Chondrocyte (in vitro differentiated cells): Measurements from ENCODE around the gene SLC6A11. TPM values are rescaled to one million over a fixed set of nuclear protein-coding genes. Genes with fewer than 3 reads are reported as not detected.

Experiments used
- DNase-seq: peaks from one replicate; pipeline ENCODE4 v3.0.0; 2021; ENCODE audit warnings: mixed read lengths, low spot score
- H3K27ac Mint-ChIP-seq: one replicate; pipeline ENCODE4 v1.8.0; 2021; ENCODE audit warnings: mild to moderate bottlenecking, moderate library complexity, mixed read lengths; ENCODE audit not compliant: unreplicated experiment
- H3K27me3 Mint-ChIP-seq: 2 replicates; pipeline ENCODE4 v1.8.0; 2021; ENCODE audit warnings: low read depth, mixed read lengths
- H3K36me3 Mint-ChIP-seq: 2 replicates; pipeline ENCODE4 v1.8.0; 2021; ENCODE audit warnings: low read depth, mixed read lengths
- H3K4me1 Mint-ChIP-seq: 2 replicates; pipeline ENCODE4 v1.8.0; 2021; ENCODE audit warnings: low read depth, mild to moderate bottlenecking, mixed read lengths
- H3K4me3 Mint-ChIP-seq: one replicate; pipeline ENCODE4 v1.8.0; 2021; ENCODE audit warnings: mild to moderate bottlenecking, moderate library complexity, mixed read lengths; ENCODE audit not compliant: unreplicated experiment
- H3K9me3 Mint-ChIP-seq: 2 replicates; pipeline ENCODE4 v1.8.0; 2021; ENCODE audit warnings: low read depth, mixed read lengths
- CTCF ChIP-seq: fragments of 200-600 bp; sonication (generic); IDR thresholded peaks from 2 replicates; pipeline ENCODE4 v1.5.0; 2021; ENCODE audit warnings: antibody characterized with exemption, mild to moderate bottlenecking, moderate library complexity
- total RNA-seq: library from RNA; stranded (reverse); gene quantifications from 3 replicates; pipeline ENCODE4 v1.2.1, GENCODE V29; 2021

The SLC6A11 gene
- total RNA-seq, 1 donor from 2014 or later: not detected

GRCh38 chr3:10845839-10846656 lies 30.0 kb downstream of the SLC6A11 start:
- H3K36me3 Mint-ChIP-seq: no peaks in the 10 kb centered on the region
- no peak for TF ChIP-seq CTCF
- no peak overlapping the region for H3K4me3 Mint-ChIP-seq
- H3K27me3 Mint-ChIP-seq: peaks cover 70% of the 10 kb centered on the region
- no peaks in the 10 kb centered on the region for H3K9me3 Mint-ChIP-seq
- H3K27ac Mint-ChIP-seq: no peak overlapping the region
- H3K4me1 Mint-ChIP-seq: no peaks in the 10 kb centered on the region
- DNase-seq: no peak

DNA sequence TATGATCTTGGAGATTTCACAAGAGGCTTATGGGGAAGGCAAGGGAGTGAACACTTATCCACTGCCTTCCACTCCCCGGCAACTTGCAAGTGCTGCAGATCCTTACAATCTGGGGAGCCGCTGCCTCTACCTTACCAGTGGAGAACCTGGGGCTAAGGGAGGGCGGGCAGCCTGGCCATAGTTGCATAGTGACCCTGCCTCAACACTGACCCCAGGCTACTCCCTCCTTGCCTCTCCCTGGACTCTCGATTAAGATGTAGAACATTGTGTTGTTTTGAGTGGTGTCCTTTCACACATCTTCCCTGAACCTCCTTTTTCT lies 30.6 kb downstream of the SLC6A11 start:
- Mint-ChIP-seq H3K27ac (no peak overlapping the region), H3K9me3 (no peaks in the 10 kb centered on the region), H3K4me1 (no peaks in the 10 kb centered on the region), H3K27me3 (peaks cover 72% of the 10 kb centered on the region), H3K4me3 (no peak overlapping the region), H3K36me3 (no peaks in the 10 kb centered on the region)
- TF ChIP-seq CTCF: no peak
- DNase-seq: no peak

DNA sequence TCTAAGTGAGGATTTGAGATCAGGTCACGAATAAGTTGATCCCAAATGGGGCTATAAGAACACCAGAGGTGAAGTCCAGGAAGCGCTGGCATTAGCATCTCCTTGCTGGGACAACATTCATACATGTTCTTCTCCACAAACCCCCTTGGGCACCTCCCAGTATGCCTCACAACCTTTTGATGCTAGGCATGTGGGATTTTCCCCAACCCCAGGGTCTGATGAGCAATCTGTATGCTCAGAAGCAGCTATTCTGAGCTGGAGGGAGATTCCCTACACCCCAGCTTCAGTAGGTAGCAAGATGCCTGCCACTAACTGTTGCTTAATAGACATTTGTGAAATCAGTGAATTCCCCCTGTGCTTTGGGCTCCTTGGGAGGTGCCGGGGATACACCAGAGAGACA lies 32.2 kb downstream of the SLC6A11 start:
- peaks cover 69% of the 10 kb centered on the region for H3K27me3 Mint-ChIP-seq
- no peaks in the 10 kb centered on the region for H3K9me3 Mint-ChIP-seq
- H3K36me3 Mint-ChIP-seq: no peaks in the 10 kb centered on the region
- H3K4me3 Mint-ChIP-seq: no peak overlapping the region
- no peak for TF ChIP-seq CTCF
- DNase-seq: no peak
- H3K27ac Mint-ChIP-seq: no peak overlapping the region
- no peaks in the 10 kb centered on the region for H3K4me1 Mint-ChIP-seq

GRCh38 chr3:10852066-10852808 lies 36.2 kb downstream of the SLC6A11 start:
- DNase-seq: no peak
- no peaks in the 10 kb centered on the region for H3K9me3 Mint-ChIP-seq
- peaks cover 51% of the 10 kb centered on the region for H3K27me3 Mint-ChIP-seq
- no peaks in the 10 kb centered on the region for H3K36me3 Mint-ChIP-seq
- TF ChIP-seq CTCF: no peak
- no peak overlapping the region for H3K4me3 Mint-ChIP-seq
- no peak overlapping the region for H3K27ac Mint-ChIP-seq
- no peaks in the 10 kb centered on the region for H3K4me1 Mint-ChIP-seq

- Mint-ChIP-seq H3K9me3 (no peaks in the 10 kb centered on the region), H3K4me1 (no peaks in the 10 kb centered on the region), H3K4me3 (no peak overlapping the region), H3K27ac (no peak overlapping the region), H3K36me3 (no peaks in the 10 kb centered on the region), H3K27me3 (peaks cover 48% of the 10 kb centered on the region)
- DNase-seq: no peak
- no peak for TF ChIP-seq CTCF
Observed at GRCh38 chr3:10855083-10855870, 39.2 kb downstream of the SLC6A11 start.
